ENCODE data around the gene TM2D1. TPM values are rescaled to one million over a fixed set of nuclear protein-coding genes. Genes with fewer than 3 reads are reported as not detected.
A peak's percentile ranks its signal among the peaks of the same experiment; 100 is the strongest.
"Not testable (repeated sequence)": the region's sequence is repeated elsewhere in the genome, so short reads cannot be mapped to it uniquely, and the experiment has no call there.

TM2D1 gene
- polyA plus RNA-seq, 2 of the 4 experiments (the other 2 are of a cell fraction) = 32.4 to 54.2 TPM

GRCh38 chr1:61711257-61711656, 13.7 kb downstream of the TM2D1 start:
- not testable (repeated sequence) for H3K4me1 ChIP-seq, H3K4me3 ChIP-seq, H3K27ac ChIP-seq, H3K4me2 ChIP-seq, H3K9me3 ChIP-seq, FAIRE-seq
- DNase-seq (ENCODE audit: low read depth in 1 of 2, low spot score in 1 of 2) = peak in 1 of 2 experiments; percentile 25
- ATAC-seq = peak; percentile 64 to 85; a peak in 4 of 6 replicates
- TF ChIP-seq RFX5 (IDR thresholded peaks at IDR 0.05) = peak; percentile 94
- ChIA-PET POLR2A (interaction anchor here (0.6 kb wide), 1 partner anchor 11 kb away, joined by 3 read pairs; no protein-coding TSS in a partner anchor), CTCF (interaction anchor here (0.6 to 0.7 kb wide), 2 partner anchors 46 to 732 kb away, joined by 3 to 4 read pairs; no protein-coding TSS in a partner anchor)
- 58% methylated on average over 4 of the region's 4 CpGs for WGBS (ENCODE audit: missing lambda C conversion rate)

- H3K4me3 ChIP-seq = no peak overlapping the region
- peaks cover 7% of the 10 kb centered on the region; the same call in 2 of the 3 replicates for H3K4me1 ChIP-seq
- ATAC-seq (no peak), FAIRE-seq (no peak), DNase-seq (ENCODE audit: low read depth in 1 of 2, low spot score in 1 of 2) (no peak)
- H3K27ac ChIP-seq = no peak overlapping the region
- WGBS (ENCODE audit: missing lambda C conversion rate) = 92% methylated on average over 2 of the region's 2 CpGs
- POLR2A ChIA-PET = no interaction called here
- TF ChIP-seq NPAS2 (CRISPR knock-in tag; IDR thresholded peaks at IDR 0.05; ENCODE audit: borderline replicate concordance) = no peak
- TF ChIP-seq, protein P1, sequence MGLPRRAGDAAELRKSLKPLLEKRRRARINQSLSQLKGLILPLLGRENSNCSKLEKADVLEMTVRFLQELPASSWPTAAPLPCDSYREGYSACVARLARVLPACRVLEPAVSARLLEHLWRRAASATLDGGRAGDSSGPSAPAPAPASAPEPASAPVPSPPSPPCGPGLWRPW (IDR thresholded peaks at IDR 0.05) = no peak
- TF ChIP-seq GATA3 (IDR thresholded peaks at IDR 0.05; ENCODE audit: borderline replicate concordance) = no peak
- TF ChIP-seq, protein P2, sequence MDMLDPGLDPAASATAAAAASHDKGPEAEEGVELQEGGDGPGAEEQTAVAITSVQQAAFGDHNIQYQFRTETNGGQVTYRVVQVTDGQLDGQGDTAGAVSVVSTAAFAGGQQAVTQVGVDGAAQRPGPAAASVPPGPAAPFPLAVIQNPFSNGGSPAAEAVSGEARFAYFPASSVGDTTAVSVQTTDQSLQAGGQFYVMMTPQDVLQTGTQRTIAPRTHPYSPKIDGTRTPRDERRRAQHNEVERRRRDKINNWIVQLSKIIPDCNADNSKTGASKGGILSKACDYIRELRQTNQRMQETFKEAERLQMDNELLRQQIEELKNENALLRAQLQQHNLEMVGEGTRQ (IDR thresholded peaks at IDR 0.05) = no peak
- TF ChIP-seq ZNF302 (CRISPR knock-in tag; IDR thresholded peaks at IDR 0.05) = no peak
- TF ChIP-seq RCOR1 (IDR thresholded peaks at IDR 0.05; ENCODE audit: low read depth, low read length) = no peak
- TF ChIP-seq NFE2L2 (conservative IDR thresholded peaks at IDR 0.05; ENCODE audit: low read length) = no peak
- no peak for TF ChIP-seq POLR2AphosphoS2 (conservative IDR thresholded peaks at IDR 0.05; ENCODE audit: low read length)
- TF ChIP-seq SMC3 (IDR thresholded peaks at IDR 0.05) = no peak
- TF ChIP-seq ZC3H11A (IDR thresholded peaks at IDR 0.05) = no peak
- TF ChIP-seq TP53 (CRISPR knock-in tag; IDR thresholded peaks at IDR 0.05) = no peak
- no peak for TF ChIP-seq CEBPB (IDR thresholded peaks at IDR 0.05)
- H3K4me2 ChIP-seq = no peak overlapping the region
- no peaks in the 10 kb centered on the region for H3K9me3 ChIP-seq
- CTCF ChIA-PET = no interaction called here
These were observed 15.0 kb downstream of the TM2D1 start for GRCh38 chr1:61709908-61710289.

DNA sequence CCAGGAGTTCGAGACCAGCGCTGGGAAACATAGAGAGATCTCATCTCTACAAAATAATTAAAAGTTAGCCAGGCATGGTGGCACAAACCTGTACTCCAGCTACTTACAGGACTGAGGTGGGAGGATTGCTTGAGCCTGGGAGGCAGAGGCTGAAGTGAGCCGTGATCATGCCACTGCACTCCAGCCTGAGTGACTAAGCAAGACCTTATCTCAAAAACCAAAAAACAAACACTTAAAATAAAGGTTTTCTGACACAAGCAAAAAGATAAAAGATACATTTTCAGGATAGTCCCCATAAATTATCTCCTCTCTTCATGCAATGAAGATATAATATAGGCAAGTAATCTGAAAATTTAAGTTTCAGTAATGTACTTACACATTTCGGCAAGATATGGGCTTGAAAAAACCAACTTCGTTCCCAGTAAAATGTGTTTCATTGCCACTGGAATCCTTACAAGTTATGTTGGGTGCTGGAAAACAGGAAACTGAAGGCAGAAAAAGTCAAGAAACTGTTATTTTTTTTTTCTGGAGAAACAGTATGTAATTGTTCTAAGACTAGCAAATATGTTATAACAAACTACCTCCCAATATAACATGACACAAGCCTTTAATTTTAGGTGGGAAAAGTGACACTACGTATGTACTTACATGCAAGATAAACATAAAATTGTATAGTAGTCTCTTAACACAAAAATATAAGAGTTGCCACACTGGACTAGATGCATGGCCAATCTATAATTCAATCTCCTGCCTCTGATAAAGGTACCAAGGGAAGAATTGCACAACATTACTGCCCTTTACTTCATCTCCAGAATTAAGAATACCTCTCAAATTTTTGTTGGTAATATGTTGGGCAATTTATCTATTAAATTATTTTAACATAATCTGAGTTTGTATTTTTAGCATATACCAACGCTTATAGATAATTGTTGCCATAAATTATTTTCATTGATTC, 15.7 kb downstream of the TM2D1 start:
- no peak for ATAC-seq
- no peak overlapping the region for H3K4me3 ChIP-seq
- ChIA-PET CTCF (no interaction called here), POLR2A (no interaction called here)
- peaks cover 7% of the 10 kb centered on the region; the same call in 2 of the 3 replicates for H3K4me1 ChIP-seq
- no peak overlapping the region for H3K4me2 ChIP-seq
- H3K9me3 ChIP-seq = no peaks in the 10 kb centered on the region
- no peak for TF ChIP-seq EP300 (IDR thresholded peaks at IDR 0.05)
- TF ChIP-seq, protein P3, sequence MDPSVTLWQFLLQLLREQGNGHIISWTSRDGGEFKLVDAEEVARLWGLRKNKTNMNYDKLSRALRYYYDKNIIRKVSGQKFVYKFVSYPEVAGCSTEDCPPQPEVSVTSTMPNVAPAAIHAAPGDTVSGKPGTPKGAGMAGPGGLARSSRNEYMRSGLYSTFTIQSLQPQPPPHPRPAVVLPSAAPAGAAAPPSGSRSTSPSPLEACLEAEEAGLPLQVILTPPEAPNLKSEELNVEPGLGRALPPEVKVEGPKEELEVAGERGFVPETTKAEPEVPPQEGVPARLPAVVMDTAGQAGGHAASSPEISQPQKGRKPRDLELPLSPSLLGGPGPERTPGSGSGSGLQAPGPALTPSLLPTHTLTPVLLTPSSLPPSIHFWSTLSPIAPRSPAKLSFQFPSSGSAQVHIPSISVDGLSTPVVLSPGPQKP (IDR thresholded peaks at IDR 0.05; ENCODE audit: low read depth, low read length) = no peak
- no peak for TF ChIP-seq NPAS2 (CRISPR knock-in tag; IDR thresholded peaks at IDR 0.05; ENCODE audit: borderline replicate concordance)
- TF ChIP-seq NFE2L2 (conservative IDR thresholded peaks at IDR 0.05; ENCODE audit: low read length) = no peak
- TF ChIP-seq CBX2 (IDR thresholded peaks at IDR 0.05; ENCODE audit: borderline replicate concordance, low read depth) = no peak
- TF ChIP-seq EHMT2 (IDR thresholded peaks at IDR 0.05; ENCODE audit: low read depth) = no peak
- no peak for TF ChIP-seq CHD2 (IDR thresholded peaks at IDR 0.05; ENCODE audit: low read length, partially characterized antibody)
- DNase-seq (ENCODE audit: low read depth in 1 of 2, low spot score in 1 of 2) = no peak
- no peak for FAIRE-seq
- 89% methylated on average over 7 of the region's 7 CpGs for WGBS (ENCODE audit: missing lambda C conversion rate)
- no peak overlapping the region for H3K27ac ChIP-seq

All from A549 (cell line).